Measurements from ENCODE around the gene PPP1R7. TPM values are rescaled to one million over a fixed set of nuclear protein-coding genes. Genes with fewer than 3 reads are reported as not detected.

The PPP1R7 gene
- polyA plus RNA-seq, 1 of the 3 experiments (the other 2 are of a cell fraction): 56.9 TPM

GRCh38 chr2:241230435-241230834 lies 80.2 kb downstream of the PPP1R7 start:
- Histone ChIP-seq H3K9ac (no peak overlapping the region), H3K27me3 (ENCODE audit: insufficient read depth) (no peaks in the 10 kb centered on the region), H3K4me2 (no peak overlapping the region), H3F3A (replicated peaks; ENCODE audit: insufficient read depth) (peaks cover 19% of the 10 kb centered on the region), H3K27ac (ENCODE audit: low read depth in 2 of 2, low read length in 1 of 2) (no peak overlapping the region), H4K20me1 (ENCODE audit: insufficient read depth) (peaks cover 56% of the 10 kb centered on the region), H3K9me2 (no peaks in the 10 kb centered on the region), H3K9me3 (no peaks in the 10 kb centered on the region), H3K4me3 (ENCODE audit: low read depth in 2 of 2, low read length in 1 of 2) (no peak overlapping the region), H2AFZ (ENCODE audit: low read depth) (no peak overlapping the region), H3K79me2 (ENCODE audit: insufficient read depth) (peaks cover 14% of the 10 kb centered on the region), H3K36me3 (replicated peaks in 1 of 2; ENCODE audit: control insufficient read depth in 1 of 2, insufficient read depth in 2 of 2, low read length in 1 of 2) (peaks cover 26 to 84% of the 10 kb centered on the region in 2 experiments), H3K4me1 (ENCODE audit: control insufficient read depth in 1 of 2, insufficient read depth in 2 of 2, low read depth in 1 of 2, low read length in 1 of 2) (peaks cover 0 to 7% of the 10 kb centered on the region in 2 experiments; a peak in 1 of 4 replicates)
- WGBS (ENCODE audit: low lambda C conversion rate): 95% methylated on average over 11 of the region's 19 CpGs
- TF ChIP-seq FOSL2 (IDR thresholded peaks at IDR 0.05; ENCODE audit: borderline replicate concordance, low read depth): no peak
- no peak for TF ChIP-seq USF2 (IDR thresholded peaks at IDR 0.05; ENCODE audit: borderline replicate concordance, low read depth, low read length)
- TF ChIP-seq, protein P1, sequence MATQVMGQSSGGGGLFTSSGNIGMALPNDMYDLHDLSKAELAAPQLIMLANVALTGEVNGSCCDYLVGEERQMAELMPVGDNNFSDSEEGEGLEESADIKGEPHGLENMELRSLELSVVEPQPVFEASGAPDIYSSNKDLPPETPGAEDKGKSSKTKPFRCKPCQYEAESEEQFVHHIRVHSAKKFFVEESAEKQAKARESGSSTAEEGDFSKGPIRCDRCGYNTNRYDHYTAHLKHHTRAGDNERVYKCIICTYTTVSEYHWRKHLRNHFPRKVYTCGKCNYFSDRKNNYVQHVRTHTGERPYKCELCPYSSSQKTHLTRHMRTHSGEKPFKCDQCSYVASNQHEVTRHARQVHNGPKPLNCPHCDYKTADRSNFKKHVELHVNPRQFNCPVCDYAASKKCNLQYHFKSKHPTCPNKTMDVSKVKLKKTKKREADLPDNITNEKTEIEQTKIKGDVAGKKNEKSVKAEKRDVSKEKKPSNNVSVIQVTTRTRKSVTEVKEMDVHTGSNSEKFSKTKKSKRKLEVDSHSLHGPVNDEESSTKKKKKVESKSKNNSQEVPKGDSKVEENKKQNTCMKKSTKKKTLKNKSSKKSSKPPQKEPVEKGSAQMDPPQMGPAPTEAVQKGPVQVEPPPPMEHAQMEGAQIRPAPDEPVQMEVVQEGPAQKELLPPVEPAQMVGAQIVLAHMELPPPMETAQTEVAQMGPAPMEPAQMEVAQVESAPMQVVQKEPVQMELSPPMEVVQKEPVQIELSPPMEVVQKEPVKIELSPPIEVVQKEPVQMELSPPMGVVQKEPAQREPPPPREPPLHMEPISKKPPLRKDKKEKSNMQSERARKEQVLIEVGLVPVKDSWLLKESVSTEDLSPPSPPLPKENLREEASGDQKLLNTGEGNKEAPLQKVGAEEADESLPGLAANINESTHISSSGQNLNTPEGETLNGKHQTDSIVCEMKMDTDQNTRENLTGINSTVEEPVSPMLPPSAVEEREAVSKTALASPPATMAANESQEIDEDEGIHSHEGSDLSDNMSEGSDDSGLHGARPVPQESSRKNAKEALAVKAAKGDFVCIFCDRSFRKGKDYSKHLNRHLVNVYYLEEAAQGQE (IDR thresholded peaks at IDR 0.05; ENCODE audit: low read depth, low read length): no peak
- no peak for TF ChIP-seq FOXM1 (IDR thresholded peaks at IDR 0.05; ENCODE audit: low read depth)
- TF ChIP-seq RFX5 (IDR thresholded peaks at IDR 0.05; ENCODE audit: low read length): no peak
- no peak for TF ChIP-seq TEAD4 (IDR thresholded peaks at IDR 0.05; ENCODE audit: borderline replicate concordance, insufficient read depth)
- no peak for TF ChIP-seq MXI1 (IDR thresholded peaks at IDR 0.05; ENCODE audit: low read depth, low read length)
- TF ChIP-seq JUND (IDR thresholded peaks at IDR 0.05): no peak
- TF ChIP-seq YY1 (IDR thresholded peaks at IDR 0.05; ENCODE audit: low read depth): no peak
- no peak for TF ChIP-seq NRF1 (IDR thresholded peaks at IDR 0.05; ENCODE audit: low read depth, low read length)
- TF ChIP-seq RAD21 (IDR thresholded peaks at IDR 0.05; ENCODE audit: low read length): no peak
- POLR2A ChIA-PET: no interaction called here
- DNase-seq: no peak
- CTCF ChIA-PET: no interaction called here

- H3F3A ChIP-seq (replicated peaks; ENCODE audit: insufficient read depth): peaks cover 8% of the 10 kb centered on the region
- 95% methylated on average over 11 of the region's 13 CpGs for WGBS (ENCODE audit: low lambda C conversion rate)
- ChIA-PET CTCF (interaction anchor here (1.2 kb wide), 1 partner anchor 10 kb away, joined by 3 read pairs; no protein-coding TSS in a partner anchor), POLR2A (no interaction called here)
- no peaks in the 10 kb centered on the region for H3K9me2 ChIP-seq
- H3K27me3 ChIP-seq (ENCODE audit: insufficient read depth): no peaks in the 10 kb centered on the region
- H3K9me3 ChIP-seq: no peaks in the 10 kb centered on the region
- H3K4me3 ChIP-seq (ENCODE audit: low read depth in 2 of 2, low read length in 1 of 2): no peak overlapping the region
- H3K36me3 ChIP-seq (replicated peaks in 1 of 2; ENCODE audit: control insufficient read depth in 1 of 2, insufficient read depth in 2 of 2, low read length in 1 of 2): peaks cover 46 to 88% of the 10 kb centered on the region in 2 experiments
- H2AFZ ChIP-seq (ENCODE audit: low read depth): no peak overlapping the region
- TF ChIP-seq FOSL2 (IDR thresholded peaks at IDR 0.05; ENCODE audit: borderline replicate concordance, low read depth) (no peak), MEF2A (IDR thresholded peaks at IDR 0.05; ENCODE audit: borderline replicate concordance, low read depth) (no peak), CTCF (IDR thresholded peaks at IDR 0.05) (no peak), FOXJ3 (CRISPR knock-in tag; IDR thresholded peaks at IDR 0.05) (no peak), TCF12 (IDR thresholded peaks at IDR 0.05) (no peak), ELF1 (IDR thresholded peaks at IDR 0.05) (no peak), GABPA (IDR thresholded peaks at IDR 0.05; ENCODE audit: low read depth) (no peak)
- no peak overlapping the region for H3K27ac ChIP-seq (ENCODE audit: low read depth in 2 of 2, low read length in 1 of 2)
- peaks cover 47% of the 10 kb centered on the region for H4K20me1 ChIP-seq (ENCODE audit: insufficient read depth)
- peaks cover 20% of the 10 kb centered on the region for H3K79me2 ChIP-seq (ENCODE audit: insufficient read depth)
- no peaks in the 10 kb centered on the region; a peak in 1 of 4 replicates for H3K4me1 ChIP-seq (ENCODE audit: control insufficient read depth in 1 of 2, insufficient read depth in 2 of 2, low read depth in 1 of 2, low read length in 1 of 2)
- no peak for DNase-seq
- no peak overlapping the region for H3K4me2 ChIP-seq
- no peak overlapping the region for H3K9ac ChIP-seq
Observed at GRCh38 chr2:241232736-241233575, 82.7 kb downstream of the PPP1R7 start.
